Mononuclear cell (primary cell): ENCODE data around the gene NINL. TPM values are rescaled to one million over a fixed set of nuclear protein-coding genes. Genes with fewer than 3 reads are reported as not detected.
"Not testable (repeated sequence)": the region's sequence is repeated elsewhere in the genome, so short reads cannot be mapped to it uniquely, and the experiment has no call there.

Experiments used
- H3K27me3 ChIP-seq: 2 replicates; pipeline ENCODE4 v1.6.0; 2011; ENCODE audit warnings: low read length, control low read depth; ENCODE audit not compliant: insufficient read depth
- H3K4me1 ChIP-seq: 2 replicates; pipeline ENCODE4 v1.5.1; 2011; ENCODE audit warnings: mild to moderate bottlenecking, low read length, control low read depth; ENCODE audit not compliant: insufficient read depth
- H3K4me3 ChIP-seq: 2 replicates; pipeline ENCODE4 v1.5.1; 2011; ENCODE audit warnings: mild to moderate bottlenecking, low read length, moderate library complexity
- H3K9me3 ChIP-seq: 2 replicates; pipeline ENCODE4 v1.5.1; 2011; ENCODE audit warnings: low read depth, mild to moderate bottlenecking, control low read depth, low read length
- total RNA-seq: library from RNA; depleted of rRNA; stranded (reverse); fragments of >200 nt; gene quantifications from one replicate; pipeline ENCODE4 v1.2.3, GENCODE V29; 2012

NINL gene
- total RNA-seq, 1 donor = 0.73 TPM

DNA sequence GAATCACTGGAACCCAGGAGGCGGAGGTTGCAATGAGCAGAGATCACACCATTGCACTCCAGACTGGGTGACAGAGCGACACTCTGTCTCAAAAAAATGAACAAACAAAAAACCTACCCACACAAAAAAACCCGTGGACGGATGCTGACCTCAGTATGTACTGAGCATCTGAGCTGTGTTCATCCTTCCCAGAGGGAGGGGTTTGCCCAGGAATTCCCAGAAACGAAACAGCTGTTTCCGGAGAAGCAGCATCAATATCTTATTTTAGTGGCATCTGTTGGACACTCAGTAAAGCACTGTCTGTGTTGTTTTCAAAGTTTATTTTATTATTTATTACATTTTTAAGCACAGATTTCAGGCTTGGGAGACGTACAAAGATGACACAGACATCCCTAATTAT lies 19.8 kb upstream of the NINL start:
- Histone ChIP-seq H3K27me3 (no peaks in the 10 kb centered on the region), H3K9me3 (no peaks in the 10 kb centered on the region), H3K4me1 (no peaks in the 10 kb centered on the region), H3K4me3 (no peak overlapping the region)

DNA sequence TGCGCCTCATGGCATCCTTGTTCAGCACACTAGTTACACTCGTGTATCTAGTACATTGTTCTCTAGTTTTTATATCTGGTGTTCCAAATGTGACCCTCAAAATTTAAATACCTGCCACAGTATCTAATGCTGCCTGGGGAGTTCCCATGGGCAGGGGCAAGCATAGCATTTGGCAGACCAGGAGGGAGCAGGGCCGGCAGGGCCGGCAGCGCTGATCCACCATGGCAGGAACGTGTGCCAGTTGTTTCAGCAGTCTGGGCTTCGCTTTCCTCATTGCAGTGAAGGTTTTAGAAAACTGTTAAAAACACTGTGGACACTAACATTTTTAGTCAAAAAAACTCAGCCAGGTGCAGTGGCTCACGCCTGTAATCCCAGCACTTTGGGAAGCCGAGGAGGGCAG lies 19.3 kb upstream of the NINL start:
- H3K4me3 ChIP-seq = no peak overlapping the region
- no peaks in the 10 kb centered on the region for H3K27me3 ChIP-seq
- H3K4me1 ChIP-seq = no peaks in the 10 kb centered on the region
- no peaks in the 10 kb centered on the region for H3K9me3 ChIP-seq

DNA sequence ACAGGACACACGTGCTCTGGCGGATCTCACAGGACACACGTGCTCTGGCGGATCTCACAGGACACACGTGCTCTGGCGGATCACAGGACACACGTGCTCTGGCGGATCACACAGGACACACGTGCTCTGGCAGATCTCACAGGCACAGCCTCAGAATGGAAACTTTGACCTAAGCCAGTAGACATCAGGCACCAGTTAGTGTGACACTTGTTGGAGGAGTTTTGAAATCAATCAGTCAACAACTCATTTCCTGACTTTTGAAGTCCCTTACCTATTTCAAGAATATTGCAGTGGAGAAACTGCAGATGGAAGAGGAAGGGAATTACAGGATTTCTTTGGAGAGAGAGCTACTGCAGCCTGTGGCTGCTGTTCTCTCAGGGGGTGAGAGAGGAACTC lies 17.6 kb upstream of the NINL start:
- H3K9me3 ChIP-seq, H3K4me1 ChIP-seq, H3K27me3 ChIP-seq, H3K4me3 ChIP-seq: not testable (repeated sequence)

DNA sequence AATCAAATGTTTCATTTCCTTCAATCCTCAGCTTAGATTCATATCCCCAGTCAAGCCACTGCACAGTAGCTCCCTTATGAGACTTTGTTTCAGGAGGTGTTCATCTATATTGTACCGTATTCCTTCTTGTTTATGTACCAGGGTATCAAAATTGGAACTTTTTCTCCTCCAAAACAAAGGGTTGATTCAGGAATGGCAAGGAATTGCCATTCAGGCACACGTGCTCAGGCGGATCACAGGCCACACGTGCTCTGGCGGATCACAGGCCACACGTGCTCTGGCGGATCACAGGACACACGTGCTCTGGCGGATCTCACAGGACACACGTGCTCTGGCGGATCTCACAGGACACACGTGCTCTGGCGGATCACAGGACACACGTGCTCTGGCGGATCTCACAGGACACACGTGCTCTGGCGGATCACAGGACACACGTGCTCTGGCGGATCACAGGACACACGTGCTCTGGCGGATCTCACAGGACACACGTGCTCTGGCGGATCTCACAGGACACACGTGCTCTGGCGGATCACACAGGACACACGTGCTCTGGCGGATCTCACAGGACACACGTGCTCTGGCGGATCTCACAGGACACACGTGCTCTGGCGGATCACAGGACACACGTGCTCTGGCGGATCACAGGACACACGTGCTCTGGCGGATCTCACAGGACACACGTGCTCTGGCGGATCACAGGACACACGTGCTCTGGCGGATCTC lies 17.0 kb upstream of the NINL start:
- H3K4me3 ChIP-seq, H3K27me3 ChIP-seq, H3K9me3 ChIP-seq, H3K4me1 ChIP-seq: not testable (repeated sequence)

DNA sequence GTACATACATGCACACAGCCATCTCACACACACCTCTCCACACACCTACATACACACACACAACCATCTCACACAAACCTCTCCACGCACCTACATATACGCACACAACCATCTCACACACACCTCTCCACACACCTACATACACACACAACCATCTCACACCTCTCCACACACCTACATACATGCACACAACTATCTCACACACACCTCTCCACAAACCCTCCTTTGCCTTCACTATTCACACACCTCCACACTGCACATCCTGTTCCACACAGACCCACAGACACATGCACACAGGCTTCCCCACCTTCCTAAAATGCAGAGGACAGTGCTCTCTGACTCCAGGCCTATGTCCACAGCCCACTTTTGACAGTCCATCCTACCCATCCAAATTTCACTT lies 16.3 kb upstream of the NINL start:
- Histone ChIP-seq H3K27me3 (no peaks in the 10 kb centered on the region), H3K9me3 (no peaks in the 10 kb centered on the region), H3K4me1 (no peaks in the 10 kb centered on the region), H3K4me3 (no peak overlapping the region)

DNA sequence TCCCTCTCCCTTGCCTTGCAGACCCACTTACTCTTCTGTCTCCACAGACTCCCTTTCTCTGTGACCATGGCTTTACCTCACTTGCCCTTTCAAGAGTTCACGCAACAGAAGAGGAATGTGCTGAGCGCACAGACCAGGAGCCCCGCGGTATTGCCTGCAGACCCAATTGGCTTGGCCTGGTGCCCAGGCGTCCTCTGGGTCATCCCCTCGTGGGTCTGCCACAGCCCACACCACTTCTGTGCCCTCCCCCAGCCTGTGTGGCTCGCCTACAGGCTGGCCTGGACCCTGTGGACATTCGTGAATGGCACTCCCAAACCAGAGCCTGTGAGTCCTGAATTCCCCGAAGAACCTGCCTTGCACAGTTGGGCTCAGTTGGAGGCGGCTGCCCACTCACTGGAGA lies 15.3 kb upstream of the NINL start:
- Histone ChIP-seq H3K27me3 (no peaks in the 10 kb centered on the region), H3K9me3 (no peaks in the 10 kb centered on the region), H3K4me1 (no peaks in the 10 kb centered on the region)

DNA sequence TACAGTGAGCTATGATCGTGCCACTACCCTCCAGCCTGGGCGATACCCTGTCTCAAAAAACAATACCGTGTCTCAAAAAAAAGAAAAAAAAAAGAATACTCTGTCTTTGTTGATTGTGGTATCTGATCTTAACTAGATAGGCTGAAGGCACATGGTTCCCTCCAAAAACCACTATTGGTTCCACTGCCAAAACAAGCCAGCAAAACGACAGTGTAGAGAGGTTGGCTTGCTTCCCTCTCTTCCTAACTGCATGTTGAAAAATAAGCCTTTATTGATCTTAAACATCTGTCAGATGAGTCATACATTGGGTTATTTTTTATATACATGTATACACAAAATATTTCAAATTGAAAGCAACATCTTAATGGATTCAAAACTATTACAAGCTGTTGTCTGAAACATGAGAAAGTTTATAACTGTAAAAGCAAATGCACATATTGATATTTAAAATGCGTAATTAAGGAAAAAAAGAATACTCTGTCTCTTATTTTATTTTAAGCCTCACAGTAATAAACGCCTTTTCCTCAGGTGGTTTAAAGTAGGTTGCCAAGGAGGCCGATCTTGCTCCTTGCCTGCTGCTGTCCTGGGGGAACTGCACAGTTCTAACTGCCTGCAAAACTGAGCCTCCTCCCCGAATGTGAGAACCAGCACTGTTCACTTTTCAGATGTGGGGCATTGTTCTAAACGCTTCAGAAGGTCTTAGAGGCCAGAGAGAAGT lies 7.0 kb upstream of the NINL start:
- Histone ChIP-seq H3K9me3 (no peaks in the 10 kb centered on the region), H3K4me1 (no peaks in the 10 kb centered on the region), H3K27me3 (no peaks in the 10 kb centered on the region), H3K4me3 (no peak overlapping the region)

More for the DNA sequence above, 15.3 kb upstream of the NINL start:
- H3K4me3 ChIP-seq = no peak overlapping the region

DNA sequence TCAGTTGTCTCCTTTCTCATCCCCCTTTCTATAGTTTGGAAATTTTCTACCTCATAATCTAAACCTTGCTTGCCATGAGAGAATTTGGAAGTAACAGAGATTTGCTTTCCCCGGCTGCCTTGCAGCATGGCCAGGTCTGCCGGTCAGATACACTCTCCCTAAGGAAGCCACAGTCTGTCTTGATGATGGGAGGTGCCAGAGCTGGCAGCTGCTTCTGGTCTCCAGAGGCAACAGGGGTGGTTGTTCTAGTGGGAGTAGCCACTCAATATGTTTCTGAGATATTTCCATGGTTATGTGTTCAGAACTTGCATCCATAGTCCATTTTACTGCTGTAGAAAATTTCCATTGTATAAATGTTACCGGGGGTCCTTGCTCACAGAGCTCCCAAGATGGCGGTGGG lies 5.4 kb upstream of the NINL start:
- H3K27me3 ChIP-seq, H3K4me1 ChIP-seq, H3K9me3 ChIP-seq, H3K4me3 ChIP-seq: not testable (repeated sequence)

DNA sequence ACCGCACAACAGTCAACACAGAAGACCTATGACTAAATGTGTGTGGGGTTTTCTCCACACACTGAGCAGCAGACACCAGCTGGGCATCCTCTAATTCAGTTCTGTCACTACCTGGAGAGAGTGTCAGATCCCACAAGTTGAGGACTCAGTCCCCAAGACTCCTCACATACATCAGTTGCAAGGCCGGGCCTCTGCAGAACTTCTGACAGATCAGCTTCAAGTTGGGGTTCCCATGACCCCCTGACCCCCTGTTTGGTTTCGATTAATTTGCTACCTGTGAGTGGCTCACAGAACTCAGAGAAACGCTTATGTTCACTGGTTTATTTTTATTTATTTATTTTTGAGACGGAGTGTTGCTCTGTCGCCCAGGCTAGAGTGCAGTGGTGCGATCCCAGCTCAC lies 3.2 kb upstream of the NINL start:
- Histone ChIP-seq H3K9me3 (no peaks in the 10 kb centered on the region), H3K4me1 (peaks cover 10% of the 10 kb centered on the region), H3K4me3 (no peak overlapping the region), H3K27me3 (peaks cover 14% of the 10 kb centered on the region)

DNA sequence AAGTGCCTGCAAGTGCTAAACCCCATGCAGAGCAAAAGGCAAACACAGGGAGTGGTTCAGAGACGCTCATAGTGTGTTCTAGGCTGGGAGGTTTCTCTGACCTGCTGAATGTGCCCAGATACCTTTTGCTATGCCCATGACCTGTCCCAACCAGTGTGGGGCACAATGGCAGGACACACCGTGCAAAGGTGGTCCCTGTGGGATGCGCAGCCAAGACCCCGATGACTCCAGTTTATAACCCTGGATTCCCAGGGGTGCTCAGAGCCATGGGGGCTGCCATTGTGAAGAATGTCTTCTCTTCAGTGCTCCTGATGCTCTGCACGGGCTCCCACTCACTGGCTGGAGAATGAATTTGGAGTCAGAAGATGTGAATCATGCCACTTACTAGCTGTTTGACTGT lies 2.2 kb upstream of the NINL start:
- no peaks in the 10 kb centered on the region for H3K9me3 ChIP-seq
- H3K4me1 ChIP-seq = peaks cover 10% of the 10 kb centered on the region
- H3K4me3 ChIP-seq = no peak overlapping the region
- peaks cover 14% of the 10 kb centered on the region for H3K27me3 ChIP-seq

DNA sequence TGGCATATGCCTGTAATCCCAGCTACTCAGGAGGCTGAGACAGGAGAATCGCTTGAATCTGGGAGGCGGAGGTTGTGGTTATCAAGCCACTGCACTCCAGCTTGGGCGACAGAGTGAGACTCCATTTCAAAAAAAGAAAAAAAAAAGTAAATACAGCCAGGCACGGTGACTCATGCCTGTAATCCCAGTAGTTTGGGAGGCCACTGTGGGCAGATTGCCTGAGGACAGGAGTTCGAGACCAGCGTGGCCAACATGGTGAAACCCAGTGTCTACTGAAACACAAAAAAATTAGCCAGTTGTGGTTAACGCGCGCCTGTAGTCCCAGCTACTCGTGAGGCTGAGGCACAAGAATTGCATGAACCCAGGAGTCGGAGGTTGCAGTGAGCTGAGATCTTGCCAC lies 1.5 kb upstream of the NINL start:
- Histone ChIP-seq H3K4me1 (peaks cover 10% of the 10 kb centered on the region), H3K4me3 (no peak overlapping the region), H3K27me3 (peaks cover 17% of the 10 kb centered on the region), H3K9me3 (no peaks in the 10 kb centered on the region)

DNA sequence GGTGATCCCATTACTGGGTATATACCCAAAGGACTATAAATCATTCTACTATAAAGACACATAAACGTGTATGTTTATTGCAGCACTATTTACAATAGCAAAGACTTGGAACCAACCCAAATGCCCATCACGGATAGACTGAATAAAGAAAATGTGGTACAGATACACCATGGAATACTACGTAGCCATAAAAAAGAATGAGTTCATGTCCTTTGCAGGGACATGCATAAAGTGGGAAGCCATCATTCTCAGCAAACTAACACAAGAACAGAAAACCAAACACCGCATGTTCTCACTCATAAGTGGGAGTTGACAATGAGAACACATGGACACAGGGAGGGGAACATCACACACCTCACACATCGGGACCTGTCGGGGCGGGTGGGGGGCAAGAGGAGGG lies 1.7 kb downstream of the NINL start:
- not testable (repeated sequence) for H3K4me1 ChIP-seq, H3K4me3 ChIP-seq, H3K9me3 ChIP-seq
- peaks cover 17% of the 10 kb centered on the region for H3K27me3 ChIP-seq

DNA sequence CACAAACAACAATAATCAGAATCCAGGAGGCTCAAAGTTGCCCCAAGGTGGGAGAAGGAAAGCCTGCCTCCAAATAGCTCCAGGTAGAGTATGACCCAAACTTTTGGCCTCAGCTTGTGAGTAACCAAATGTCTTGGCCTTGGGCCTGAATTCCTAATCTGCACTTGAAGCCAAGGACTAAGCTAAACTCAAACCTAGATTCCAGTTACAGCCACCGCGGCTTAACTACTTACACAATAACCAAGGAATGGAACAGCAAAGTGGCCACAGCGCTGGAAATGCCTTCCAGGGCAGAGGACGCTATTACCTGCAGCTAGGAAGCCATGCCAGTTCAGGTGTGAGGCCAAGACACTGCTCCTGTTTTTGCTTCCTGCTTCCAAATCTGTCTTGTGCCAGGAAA lies 4.6 kb downstream of the NINL start:
- H3K4me3 ChIP-seq = no peak overlapping the region
- peaks cover 11% of the 10 kb centered on the region for H3K27me3 ChIP-seq
- peaks cover 10% of the 10 kb centered on the region for H3K4me1 ChIP-seq
- H3K9me3 ChIP-seq = no peaks in the 10 kb centered on the region

DNA sequence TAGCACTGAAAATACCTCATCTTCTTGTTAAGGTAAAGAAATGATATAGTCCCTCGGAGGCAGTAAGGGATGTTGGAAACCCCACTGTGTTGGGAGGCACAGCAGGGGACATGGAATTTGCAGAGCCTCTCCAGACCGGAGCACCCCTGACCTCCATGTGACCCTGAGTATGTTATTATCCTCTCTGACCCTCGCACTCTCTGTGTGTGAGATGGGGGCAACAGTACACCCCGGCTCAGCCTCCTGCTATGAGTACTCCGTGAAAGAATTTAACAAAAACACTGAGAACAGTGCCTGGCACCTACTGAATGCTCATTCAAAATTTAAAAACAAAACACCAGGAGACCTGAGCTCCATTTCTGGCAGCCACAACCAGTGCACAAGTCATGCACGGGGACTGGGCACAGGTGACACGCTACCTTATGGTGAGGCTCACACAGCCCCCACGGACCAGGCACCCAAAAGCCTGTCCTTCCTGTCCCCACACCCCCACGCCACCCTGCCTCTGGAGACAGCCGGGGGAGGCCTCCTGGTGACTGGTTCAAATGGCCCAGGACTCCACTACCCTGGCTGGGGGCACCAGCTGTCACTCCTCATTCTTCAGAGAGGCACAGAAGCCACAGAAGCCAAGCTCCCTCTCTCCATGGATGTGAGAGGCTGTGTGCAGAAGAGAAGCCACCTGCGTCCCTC lies 6.1 kb downstream of the NINL start:
- Histone ChIP-seq H3K4me3 (no peak overlapping the region), H3K27me3 (peaks cover 3% of the 10 kb centered on the region), H3K9me3 (no peaks in the 10 kb centered on the region), H3K4me1 (no peaks in the 10 kb centered on the region)

DNA sequence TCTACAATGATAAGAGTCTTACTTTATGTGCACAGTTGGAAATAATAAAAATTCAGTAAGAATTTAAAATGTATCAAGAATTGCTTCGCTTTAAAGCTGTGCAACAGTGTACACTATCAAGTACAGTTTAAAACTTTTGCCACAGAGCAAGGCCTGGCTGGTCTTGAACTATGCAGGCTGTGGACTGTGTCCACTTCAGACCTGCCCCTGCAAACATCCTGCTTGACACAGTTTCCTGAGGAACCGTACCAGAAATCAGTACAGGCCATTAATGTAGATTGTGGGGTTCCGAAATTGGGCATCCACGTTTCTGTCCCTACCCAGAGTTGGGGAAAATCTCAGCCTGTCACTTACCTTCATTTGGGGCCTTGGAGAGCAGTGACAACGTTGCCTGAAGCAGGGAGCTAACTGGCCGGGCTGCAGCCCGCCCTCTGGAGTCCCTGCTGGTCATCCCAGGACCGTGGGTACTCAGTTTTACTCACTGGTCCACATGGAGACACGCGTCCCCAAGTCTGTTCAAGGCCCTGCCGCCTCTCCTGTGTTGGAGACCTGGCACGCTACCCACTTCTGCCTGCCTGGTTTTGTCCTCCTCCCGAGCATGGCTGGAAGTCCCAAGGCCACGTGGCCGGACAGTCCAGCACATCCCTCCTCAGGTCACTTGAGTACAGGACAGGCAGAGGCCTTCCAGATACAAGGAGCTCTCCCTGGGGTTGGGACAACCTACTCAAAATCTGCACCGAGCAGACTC lies 8.4 kb downstream of the NINL start:
- Histone ChIP-seq H3K9me3 (no peaks in the 10 kb centered on the region), H3K4me1 (no peaks in the 10 kb centered on the region), H3K4me3 (no peak overlapping the region), H3K27me3 (no peaks in the 10 kb centered on the region)
